ENCODE data around the gene OR52I2. TPM values are rescaled to one million over a fixed set of nuclear protein-coding genes. Genes with fewer than 3 reads are reported as not detected.

Gene OR52I2
- total RNA-seq (2014; rRNA removed; shearing (Covaris generic)): not detected in 2 replicates
- polyA plus RNA-seq (2015; cell fraction: cytosol; rRNA removed): not detected in 2 replicates
- not detected in 2 replicates for polyA plus RNA-seq (2015; cell fraction: nucleus; rRNA removed)

DNA sequence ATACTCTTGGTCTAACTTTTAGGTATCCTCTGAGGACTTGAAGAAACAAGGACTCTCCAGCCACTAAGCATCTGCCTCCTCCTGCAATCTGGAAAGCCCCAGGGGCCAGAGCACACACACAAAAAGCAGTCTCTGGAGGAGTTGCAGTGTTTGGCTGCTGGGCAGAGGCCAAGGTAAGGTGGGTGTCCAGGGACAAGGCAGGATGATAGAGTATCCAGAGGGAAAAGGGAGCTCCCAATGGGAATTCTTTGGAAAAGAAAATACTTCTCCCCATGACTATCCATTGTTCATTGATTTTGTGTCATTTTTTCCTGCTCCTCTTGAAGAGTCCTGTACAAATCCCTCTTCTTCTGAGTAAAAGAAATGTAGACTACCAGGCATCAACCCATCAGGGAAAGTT, at the start of gene OR52I2:
TSS of gene OR52I2 (plus strand) at position 301 of the 400 bp plus-strand sequence.
- no peak for DNase-seq (ENCODE audit: low read depth)

DNA sequence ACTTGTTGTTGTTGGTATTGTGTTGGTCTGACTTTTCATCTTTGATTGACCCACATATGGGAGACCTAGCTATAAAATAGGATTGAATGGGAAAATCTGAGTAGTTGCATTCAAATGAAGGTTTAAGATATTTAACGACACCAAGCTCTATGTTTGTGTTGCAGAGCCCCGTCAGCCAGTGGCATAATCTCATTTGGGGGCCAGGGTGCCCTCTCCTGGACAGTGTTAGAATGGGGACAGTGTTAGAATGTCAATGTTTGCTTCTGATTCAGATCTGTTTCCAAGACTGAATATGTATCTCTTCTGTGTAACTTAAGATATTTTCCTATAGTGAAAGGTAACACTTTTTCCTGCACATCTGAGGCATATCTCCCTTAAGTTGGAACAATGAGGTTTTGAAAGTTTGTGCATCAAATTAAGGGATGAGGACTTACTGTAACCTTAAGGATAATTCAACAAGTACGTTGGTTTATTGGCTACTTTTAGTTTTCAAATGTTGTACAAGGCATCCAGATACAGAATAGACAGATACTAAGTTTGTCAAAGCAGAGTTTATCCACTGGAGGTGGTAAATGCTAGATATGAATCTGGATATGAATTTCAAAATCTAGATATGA, 41.8 kb upstream of the OR52I2 start:
- DNase-seq (ENCODE audit: low read depth): no peak

DNA sequence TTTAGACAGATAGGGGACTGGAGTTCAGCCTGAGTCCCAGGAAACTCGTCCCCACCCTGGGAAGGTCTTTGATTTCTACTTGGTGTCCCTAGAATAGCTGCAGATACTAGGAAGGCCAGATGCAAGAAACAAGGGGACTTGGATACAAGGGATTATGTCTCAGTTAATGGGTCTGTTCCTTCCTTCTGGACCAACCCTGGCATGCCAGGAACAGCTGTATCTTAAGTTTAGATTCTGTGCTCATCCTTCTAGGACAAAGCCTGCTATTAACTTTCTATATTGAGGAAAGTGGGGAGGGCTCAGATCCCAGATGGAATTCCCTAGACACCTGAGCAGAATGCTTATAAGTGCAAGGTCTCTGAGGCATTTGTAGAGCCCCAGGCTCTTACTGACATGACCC, 40.5 kb upstream of the OR52I2 start:
- DNase-seq (ENCODE audit: low read depth): no peak

DNA sequence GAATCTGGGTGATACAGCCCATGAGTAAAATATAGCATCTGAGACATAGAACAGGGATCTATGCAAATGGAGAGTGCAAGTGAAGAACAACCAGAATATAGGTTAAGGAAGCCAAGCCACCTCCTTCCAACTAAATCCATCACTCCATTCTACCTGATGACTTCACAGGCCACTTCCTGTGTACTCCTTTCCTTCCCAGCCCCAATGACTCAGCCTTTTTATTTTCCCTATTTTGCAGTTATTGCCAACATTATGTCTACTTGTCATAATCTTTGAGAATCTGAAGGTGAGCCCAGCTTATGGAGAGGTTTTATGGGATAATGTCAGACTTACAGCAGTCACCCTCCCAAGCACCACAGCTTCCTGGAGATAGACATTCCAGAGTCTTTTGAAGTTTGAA, 38.0 kb upstream of the OR52I2 start:
- DNase-seq (ENCODE audit: low read depth): peak; percentile 66

DNA sequence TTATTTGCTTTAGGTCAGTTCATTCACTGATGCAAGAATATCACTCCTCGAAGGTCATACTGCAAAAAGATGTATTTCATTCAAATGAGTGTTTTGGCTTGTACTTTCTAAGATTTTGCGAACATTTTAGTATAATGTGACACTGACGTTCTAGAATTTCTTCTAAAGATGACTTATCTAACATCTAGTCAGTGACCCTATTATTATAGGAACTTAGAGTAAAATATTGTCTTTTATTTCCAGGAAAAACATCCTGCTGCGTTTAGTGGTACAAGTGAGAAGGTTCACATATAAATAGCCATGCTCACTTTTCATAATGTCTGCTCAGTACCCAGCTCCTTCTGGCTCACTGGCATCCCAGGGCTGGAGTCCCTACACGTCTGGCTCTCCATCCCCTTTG, 36.7 kb upstream of the OR52I2 start, which contains the start of gene OR52M1:
TSS of gene OR52M1 (plus strand) at position 301 of the 400 bp plus-strand sequence. CDS start at position 301, 0 bp downstream.
- no peak for DNase-seq (ENCODE audit: low read depth)

DNA sequence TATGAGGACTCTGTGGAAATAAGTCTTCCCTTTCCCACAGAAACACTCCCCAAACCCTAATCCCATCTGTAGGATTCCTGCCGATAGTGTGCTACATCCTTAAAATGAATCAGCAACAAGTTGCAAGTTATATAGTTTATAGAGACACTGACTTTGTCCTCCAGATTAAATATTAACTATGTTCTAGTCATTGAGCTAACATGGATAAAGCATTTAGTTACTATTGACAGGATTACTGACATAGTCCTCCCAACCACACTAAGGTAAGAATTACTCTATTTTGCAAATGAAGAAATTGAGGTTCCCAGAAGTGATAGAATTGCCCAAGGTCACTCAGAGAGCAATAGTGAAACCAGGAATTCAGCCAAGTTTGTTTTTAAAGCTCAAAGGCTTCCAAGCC, 34.7 kb upstream of the OR52I2 start:
- no peak for DNase-seq (ENCODE audit: low read depth)

DNA sequence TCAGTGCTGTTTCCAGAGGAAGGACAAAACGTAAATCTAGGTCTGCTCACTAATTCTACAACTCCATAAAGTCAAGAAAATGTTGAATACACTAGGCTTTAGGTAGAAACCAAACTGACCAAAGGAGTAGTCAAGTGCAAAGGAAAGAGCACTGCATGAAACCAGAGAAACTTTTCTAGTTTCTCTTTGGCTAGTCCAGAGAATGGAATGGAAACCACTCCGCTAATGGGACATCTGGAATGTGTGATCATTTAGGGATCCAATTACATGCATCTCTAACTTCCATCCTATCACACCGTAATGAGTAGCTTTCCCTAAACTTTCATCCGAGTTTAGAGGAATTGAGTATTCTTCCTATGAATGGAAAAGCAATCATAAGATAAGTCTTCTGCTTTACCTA, 34.1 kb upstream of the OR52I2 start:
- no peak for DNase-seq (ENCODE audit: low read depth)

DNA sequence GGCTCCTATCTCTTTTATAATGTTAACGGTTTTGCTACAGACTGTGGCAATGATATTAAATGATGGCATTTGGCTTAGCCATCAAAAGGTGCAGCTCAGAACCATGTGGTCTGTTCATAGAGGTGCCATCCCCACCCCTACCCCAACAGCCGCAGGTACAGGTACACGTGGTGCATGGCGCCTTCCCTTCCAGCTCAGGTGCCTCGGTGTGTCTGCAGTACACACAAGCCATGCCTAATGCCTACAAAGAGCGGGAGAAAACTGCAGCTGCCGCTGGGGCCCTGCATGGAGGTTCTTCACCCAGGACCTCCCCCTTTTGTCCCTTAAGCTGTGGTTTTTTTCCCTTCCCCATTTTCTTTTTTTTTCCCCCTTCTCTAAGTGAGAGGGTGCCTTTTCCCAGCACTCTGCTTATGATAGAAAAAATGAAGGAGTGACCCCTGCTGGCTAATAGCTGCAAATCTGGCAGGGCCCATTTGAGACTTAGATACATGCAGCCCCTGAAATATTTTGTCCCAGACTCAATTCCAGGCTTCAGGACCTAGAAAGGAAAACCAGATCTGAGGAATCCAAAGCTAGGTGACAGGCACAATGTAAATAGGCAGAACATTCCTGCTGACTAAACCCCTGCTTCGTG, 30.1 kb upstream of the OR52I2 start:
- peak; percentile 33 for DNase-seq (ENCODE audit: low read depth)

DNA sequence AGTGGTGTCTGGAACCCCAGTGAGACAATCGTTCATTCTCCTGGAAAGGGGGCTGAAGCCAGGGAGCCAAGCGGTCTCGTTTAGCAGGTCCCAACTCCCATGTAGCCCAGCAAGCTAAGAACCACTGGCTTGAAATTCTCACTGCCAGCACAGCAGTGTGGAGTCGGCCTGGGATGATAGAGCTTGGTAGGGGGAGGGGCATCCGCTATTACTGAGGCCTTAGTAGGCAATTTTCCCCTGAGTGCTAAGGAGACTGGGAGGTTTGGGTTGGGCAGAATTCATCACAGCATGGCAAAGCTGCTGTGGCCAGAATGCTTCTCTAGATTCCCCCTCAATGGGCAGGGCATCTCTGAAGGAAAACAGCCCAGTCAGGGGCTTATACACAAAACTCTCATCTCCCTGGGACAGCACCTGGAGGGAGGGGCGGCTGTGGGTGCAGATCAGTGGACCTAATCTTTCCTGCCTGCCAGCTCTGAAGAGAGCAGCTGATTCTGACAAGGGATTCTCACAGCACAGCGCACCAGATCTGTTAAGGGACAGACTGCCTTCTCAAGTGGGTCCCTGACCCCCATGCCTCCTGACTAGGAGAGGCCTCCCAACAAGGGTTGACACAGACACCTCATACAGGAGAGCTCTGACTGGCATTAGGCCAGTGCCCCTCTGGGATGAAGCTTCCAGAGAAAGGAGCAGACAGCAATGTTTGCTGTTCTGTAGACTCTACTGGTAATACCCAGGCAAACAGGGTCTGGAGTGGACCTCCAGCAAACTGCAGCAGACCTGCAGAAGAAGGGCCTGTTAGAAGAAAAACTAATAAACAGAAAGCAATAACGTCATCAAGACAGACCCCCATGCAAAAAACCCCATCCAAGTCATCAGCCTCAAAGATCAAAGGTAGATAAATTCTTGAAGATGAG, 21.8 kb upstream of the OR52I2 start:
- DNase-seq (ENCODE audit: low read depth): no peak

DNA sequence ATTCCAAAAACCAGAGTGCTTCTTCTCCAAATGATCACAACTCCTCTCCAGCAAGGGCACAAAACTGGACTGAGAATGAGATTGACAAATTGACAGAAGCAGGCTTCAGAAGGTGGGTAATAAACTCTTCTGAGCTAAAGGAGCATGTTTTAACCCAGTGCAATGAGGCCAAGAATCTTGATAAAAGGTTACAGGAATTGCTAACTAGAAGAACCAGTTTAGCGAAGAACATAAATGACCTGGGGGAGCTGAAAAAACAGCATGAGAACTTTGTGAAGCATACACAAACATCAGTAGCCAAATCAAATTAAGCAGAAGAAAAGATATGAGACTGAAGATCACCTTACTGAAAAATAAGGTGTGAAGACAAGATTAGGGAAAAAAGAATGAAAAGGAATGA, 21.1 kb upstream of the OR52I2 start:
- no peak for DNase-seq (ENCODE audit: low read depth)

DNA sequence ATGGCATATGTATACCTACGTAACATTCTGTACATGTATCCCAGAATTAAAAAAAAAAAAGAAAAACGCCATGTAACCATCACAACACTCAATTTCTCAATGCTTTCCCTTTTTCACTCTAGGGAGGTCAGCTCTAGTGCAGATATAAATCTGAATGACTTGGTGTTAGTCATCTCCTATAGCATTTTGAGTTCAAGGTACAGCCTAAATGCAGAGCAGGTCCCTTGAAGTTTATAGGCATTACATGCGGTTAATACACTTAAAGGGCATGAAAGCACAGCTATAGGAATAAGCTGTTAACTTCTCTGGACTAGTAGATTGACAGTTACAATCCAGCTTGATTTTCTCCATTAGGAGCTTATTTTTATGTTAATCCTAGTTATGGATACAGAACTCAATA, 16.2 kb upstream of the OR52I2 start:
- DNase-seq (ENCODE audit: low read depth): no peak

DNA sequence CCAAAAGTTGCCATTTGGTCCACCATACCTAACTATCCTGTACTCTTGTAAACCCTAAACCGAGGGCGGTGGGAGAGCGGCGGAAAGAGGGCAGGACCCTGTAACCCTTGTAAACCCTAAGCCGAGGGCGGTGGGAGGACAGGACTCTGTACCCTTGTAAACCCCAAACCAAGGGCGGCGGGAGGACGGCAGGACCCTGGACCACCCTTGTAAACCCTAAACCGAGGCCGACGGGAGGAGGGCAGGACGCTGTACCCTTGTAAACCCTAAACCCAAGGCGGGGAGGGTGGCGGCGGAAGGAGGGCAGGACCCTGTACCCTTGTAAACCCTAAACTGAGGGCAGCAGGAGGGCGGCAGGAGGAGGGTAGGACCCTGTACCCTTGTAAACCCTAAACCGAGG, 12.5 kb upstream of the OR52I2 start:
- no peak for DNase-seq (ENCODE audit: low read depth)

DNA sequence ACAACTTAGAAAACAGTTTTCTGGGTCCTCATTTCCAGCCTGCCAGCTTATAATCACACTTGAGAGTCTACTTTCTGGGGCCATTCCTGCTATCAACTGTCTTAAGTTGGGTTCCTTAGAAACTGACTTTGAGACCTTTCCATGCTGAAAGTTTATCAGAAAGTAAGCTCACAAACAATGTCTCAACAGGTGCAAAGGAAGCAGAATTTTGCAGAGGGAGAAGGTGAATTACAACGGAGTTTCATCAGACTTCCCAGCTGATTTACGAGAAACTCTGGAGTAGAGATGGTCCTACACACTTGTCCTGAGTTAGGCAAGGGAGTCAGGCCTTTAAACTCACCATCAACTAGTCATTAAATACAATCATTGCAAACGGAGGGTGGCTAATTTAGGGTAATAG, 4.7 kb upstream of the OR52I2 start:
- no peak for DNase-seq (ENCODE audit: low read depth)

DNA sequence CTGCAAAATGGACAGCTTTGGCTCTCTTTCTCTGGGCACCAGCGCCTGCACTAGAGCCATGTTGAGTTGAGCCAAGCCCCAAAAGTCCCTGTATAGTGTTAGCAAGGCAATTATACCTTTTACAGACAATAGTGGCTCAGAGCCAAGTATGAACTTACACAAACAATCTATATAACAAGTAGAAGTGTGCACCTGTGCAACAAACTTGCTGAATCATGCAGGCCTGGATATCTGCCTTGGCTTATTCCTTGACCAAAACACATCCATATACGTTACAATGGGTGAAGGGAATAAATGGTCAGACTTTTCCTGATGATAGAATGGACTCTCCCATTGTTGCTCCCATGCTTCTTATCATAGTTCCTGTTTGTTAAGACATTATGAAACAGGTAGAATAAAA, 3.8 kb upstream of the OR52I2 start:
- DNase-seq (ENCODE audit: low read depth): no peak

DNA sequence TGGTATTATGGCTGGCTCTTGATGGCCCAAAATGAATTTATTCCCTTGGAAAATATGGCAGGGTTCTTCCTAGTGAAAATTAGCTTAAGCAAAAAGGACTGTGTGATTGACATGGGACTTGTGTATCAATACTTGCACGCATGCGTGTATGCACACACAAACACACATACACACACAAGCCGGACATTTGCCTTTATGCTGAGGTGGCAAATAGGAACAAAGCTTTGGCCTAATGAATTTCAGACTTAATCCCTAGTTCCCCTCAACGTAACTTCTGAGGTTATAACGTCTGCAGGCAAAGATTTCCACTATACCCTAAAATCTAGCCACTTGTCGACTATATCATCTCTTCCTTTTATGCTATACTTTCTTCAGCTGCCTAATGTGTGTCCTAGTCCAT, 2.9 kb upstream of the OR52I2 start:
- no peak for DNase-seq (ENCODE audit: low read depth)

DNA sequence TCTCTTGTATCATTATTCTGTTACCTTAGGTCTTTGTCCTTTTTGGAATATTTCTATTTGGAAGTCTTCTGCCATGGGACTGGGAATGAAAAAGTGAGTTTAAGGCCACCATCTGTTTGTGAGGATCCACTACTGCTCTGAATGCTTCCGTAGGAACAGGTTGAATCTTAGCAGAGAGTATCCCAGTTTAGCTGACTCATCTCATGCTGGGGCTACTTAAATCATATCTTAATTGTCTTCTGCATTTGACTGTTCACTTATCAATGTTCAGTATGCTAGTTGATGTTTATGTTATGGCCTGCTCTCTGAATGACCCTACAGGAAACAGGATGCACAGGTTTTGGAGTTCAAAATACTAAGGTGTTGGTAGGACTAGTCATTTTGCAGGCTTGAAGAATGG, 1.4 kb upstream of the OR52I2 start:
- no peak for DNase-seq (ENCODE audit: low read depth)

DNA sequence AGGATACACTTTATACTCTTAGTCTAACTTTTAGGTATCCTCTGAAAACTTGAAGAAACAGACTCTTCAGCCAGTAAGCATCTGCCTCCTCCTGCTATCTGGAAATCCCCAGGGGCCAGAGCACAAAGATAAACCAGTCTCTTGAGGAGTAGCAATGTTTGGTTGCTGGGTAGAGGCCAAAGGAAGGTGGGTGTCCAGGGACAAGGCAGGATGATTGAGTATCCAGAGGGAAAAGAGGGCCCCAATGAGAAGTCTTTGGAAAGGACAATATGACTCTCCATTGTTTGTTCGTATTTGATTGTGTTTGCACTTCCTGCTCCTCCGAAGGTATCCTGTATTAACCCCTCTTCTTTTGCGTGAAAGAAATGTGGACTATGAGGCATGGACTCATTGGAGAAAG, 7.5 kb downstream of the OR52I2 start:
- DNase-seq (ENCODE audit: low read depth): no peak

DNA sequence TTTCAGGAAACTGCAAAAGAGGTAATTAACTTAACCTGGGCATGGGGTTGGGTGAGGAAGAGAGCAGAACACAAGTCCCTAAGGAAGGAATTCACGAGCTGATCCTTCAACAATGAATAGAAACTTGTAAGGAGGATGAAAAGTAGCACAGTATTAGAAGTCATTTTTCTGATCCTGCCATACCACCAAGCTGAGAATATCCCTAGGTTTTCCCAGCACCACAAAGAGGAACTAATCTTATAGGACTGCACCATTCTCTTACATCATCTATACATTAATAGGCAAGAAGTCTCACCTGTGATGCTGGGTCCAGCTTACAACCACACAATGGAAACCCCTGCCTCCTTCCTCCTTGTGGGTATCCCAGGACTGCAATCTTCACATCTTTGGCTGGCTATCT, 12.2 kb downstream of the OR52I2 start, which contains the start of gene OR52I1:
TSS of gene OR52I1 (plus strand) at position 301 of the 400 bp plus-strand sequence. CDS start at position 301, 0 bp downstream.
- DNase-seq (ENCODE audit: low read depth): no peak

DNA sequence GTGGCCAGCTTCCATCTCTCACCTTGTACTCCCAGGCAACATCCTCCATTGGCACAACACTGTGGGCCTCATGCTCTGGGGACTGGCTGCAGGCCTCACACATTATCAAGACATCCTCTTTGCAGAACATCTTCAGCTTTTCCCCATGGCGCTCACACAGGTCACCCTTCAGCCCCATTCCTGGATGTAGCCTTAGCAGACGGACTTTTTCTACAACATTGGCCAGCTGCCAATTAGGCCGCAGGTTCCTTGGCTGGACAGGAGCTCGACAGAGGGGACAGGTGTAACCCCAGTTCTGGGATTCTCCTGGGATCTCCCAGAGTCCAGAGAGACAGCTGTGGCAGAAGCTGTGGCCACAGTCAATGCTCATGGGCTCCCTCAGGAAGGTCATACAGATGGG, 23.5 kb downstream of the OR52I2 start:
- DNase-seq (ENCODE audit: low read depth): no peak

DNA sequence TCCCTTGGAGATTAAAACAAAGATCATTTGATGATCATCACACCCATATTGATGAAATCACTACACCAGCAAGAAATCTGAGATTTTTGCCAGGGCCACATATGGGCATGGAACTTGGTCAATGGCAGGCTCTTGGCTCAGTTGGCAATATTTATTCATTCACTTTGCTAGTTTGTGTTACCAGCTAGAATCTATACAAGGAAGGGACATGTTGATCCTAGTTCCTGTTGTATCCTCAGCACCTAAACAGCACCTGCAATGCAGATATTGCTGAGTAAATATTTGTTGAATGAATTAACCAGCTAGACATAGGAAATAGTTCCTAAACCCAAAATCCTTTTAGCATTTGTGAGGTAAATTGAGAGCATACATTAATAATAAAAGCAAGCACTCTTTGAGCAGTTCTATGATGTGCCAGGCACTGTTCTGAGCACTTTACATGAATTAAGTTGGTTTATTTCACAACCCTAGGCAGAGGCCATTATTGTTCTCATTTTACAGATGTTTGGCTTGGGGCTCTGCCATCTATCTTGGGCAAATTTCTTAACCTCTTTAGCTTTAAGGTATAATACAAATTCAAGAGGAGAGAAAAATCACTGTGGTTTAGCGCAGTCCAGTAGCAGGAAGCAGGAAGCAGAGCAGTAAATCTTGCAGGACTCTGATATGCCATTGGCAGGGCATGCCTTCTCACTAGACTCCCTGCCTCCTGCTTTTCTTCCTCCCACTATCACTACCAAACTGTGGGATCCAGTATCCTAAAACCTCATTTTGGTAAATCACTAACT, 24.9 kb downstream of the OR52I2 start:
- DNase-seq (ENCODE audit: low read depth): no peak

DNA sequence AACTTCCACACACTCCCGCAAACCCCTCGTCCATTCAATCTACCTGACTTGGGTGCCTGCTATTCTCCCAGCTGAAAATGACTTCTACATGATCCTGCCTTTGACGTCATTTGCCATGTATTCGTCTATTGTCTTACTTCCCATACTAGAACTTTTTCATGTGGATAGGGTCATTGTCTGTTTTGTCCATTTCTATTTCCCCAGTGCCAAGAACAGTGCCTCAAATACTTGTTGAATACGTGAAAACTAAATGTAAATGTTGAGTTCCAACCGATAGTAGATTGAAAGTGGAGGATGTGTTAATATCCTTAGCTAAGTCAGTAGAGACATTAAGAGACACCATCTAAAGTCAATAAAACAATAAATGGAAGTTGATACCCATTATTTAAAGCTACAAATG, 25.6 kb downstream of the OR52I2 start:
- DNase-seq (ENCODE audit: low read depth): no peak

All from HT1080 (cell line).